OCI-LY1 (cell line): Measurements from ENCODE around the gene GPR180.

ENCODE experiments used
- H2AFZ ChIP-seq: fragments of 200-600 bp; sonication (generic), shearing (Covaris generic); 2 replicates; pipeline ENCODE4 v1.6.0; 2014; ENCODE audit warnings: antibody characterized with exemption, mild to moderate bottlenecking, low read length
- H3F3A ChIP-seq: fragments of 200-600 bp; sonication (generic), shearing (Covaris generic); 2 replicates; pipeline ENCODE4 v1.6.0; 2014; ENCODE audit warnings: mild to moderate bottlenecking, antibody characterized with exemption, low read length, moderate library complexity; ENCODE audit not compliant: insufficient read depth
- H3K27ac ChIP-seq: fragments of 200-600 bp; sonication (generic); 2 replicates; pipeline ENCODE4 v1.5.1; 2014; ENCODE audit warnings: low read length, mixed run types, mild to moderate bottlenecking, low read depth; ENCODE audit not compliant: poor library complexity, severe bottlenecking
- H3K27me3 ChIP-seq: fragments of 200-600 bp; sonication (generic); 2 replicates; pipeline ENCODE4 v1.6.0; 2014; ENCODE audit warnings: antibody characterized with exemption, mild to moderate bottlenecking, low read length, moderate library complexity; ENCODE audit not compliant: insufficient read depth
- H3K36me3 ChIP-seq: fragments of 200-600 bp; sonication (generic); 2 replicates; pipeline ENCODE4 v1.6.1; 2014; ENCODE audit warnings: mild to moderate bottlenecking, antibody characterized with exemption, low read length, moderate library complexity, mixed read lengths; ENCODE audit not compliant: insufficient read depth
- H3K4me1 ChIP-seq: fragments of 200-600 bp; sonication (generic); 2 replicates; pipeline ENCODE4 v1.5.1; 2014; ENCODE audit warnings: mild to moderate bottlenecking, low read length, moderate library complexity; ENCODE audit not compliant: insufficient read depth, severe bottlenecking
- H3K4me2 ChIP-seq: fragments of 200-600 bp; sonication (generic), shearing (Covaris generic); 2 replicates; pipeline ENCODE4 v1.6.1; 2014; ENCODE audit warnings: low read length
- H3K4me3 ChIP-seq: fragments of 200-600 bp; sonication (generic); 2 replicates; pipeline ENCODE4 v1.5.1; 2014; ENCODE audit warnings: low read length, low read depth, mild to moderate bottlenecking, mixed read lengths; ENCODE audit not compliant: poor library complexity, severe bottlenecking
- H3K79me2 ChIP-seq: fragments of 200-600 bp; shearing (Covaris generic); 2 replicates; pipeline ENCODE4 v1.6.1; 2016; ENCODE audit warnings: mixed run types, low read length, mixed read lengths; ENCODE audit not compliant: insufficient read depth
- H3K9ac ChIP-seq: fragments of 200-600 bp; sonication (generic), shearing (Covaris generic); 2 replicates; pipeline ENCODE4 v1.6.1; 2014; ENCODE audit warnings: mild to moderate bottlenecking, low read length, mixed read lengths
- H3K9me2 ChIP-seq: fragments of 200-600 bp; sonication (generic), shearing (Covaris generic); 2 replicates; pipeline ENCODE4 v1.6.1; 2014; ENCODE audit warnings: low read depth, mild to moderate bottlenecking, low read length, mixed read lengths
- H3K9me3 ChIP-seq: fragments of 200-600 bp; shearing (Covaris generic); 2 replicates; pipeline ENCODE4 v1.6.1; 2014; ENCODE audit warnings: low read length, mixed read lengths
- H4K20me1 ChIP-seq: fragments of 200-600 bp; sonication (generic), shearing (Covaris generic); 2 replicates; pipeline ENCODE4 v1.6.0; 2016; ENCODE audit warnings: mild to moderate bottlenecking, low read length; ENCODE audit not compliant: insufficient read depth
- CTCF ChIP-seq: fragments of 200-600 bp; sonication (generic), shearing (Covaris generic); IDR thresholded peaks from 2 replicates; pipeline ENCODE4 v1.5.1; 2017; ENCODE audit warnings: mild to moderate bottlenecking, antibody characterized with exemption, low read length, moderate library complexity, mixed read lengths
- EZH2 ChIP-seq: fragments of 200-600 bp; sonication (generic), shearing (Covaris generic); IDR thresholded peaks from 2 replicates; pipeline ENCODE4 v1.8.0; 2017; ENCODE audit warnings: borderline replicate concordance, mixed run types, mild to moderate bottlenecking, antibody characterized with exemption, low read length, moderate library complexity, mixed read lengths

The GPR180 gene

DNA sequence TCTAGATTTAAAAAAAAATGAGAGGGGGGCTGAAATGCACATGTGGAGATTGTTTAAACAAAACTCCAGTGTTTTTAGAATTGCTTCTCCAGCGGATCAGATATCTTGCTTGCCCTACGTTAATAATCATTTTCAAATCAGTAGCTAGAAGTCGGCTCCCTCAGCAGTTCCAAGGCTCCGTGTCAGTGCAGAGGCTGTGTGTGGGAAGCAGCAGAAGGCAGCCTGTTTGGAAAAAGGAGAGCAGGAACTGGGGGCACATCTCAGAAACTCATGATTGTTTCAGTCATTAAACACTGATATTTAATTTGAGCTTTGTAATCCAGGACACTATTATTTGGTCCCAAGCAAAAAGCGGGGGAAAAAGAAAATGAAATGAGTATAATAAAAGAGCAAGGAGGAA, 59.7 kb downstream of the GPR180 start:
- Histone ChIP-seq H4K20me1 (no peaks in the 10 kb centered on the region), H3K27me3 (peaks cover 5% of the 10 kb centered on the region; the same call in 1 of the 2 replicates), H3K27ac (no peak overlapping the region), H3K4me2 (no peak overlapping the region), H2AFZ (no peak overlapping the region), H3K4me3 (no peak overlapping the region), H3K9me3 (no peaks in the 10 kb centered on the region), H3F3A (no peaks in the 10 kb centered on the region), H3K79me2 (no peaks in the 10 kb centered on the region), H3K4me1 (no peaks in the 10 kb centered on the region), H3K9me2 (no peaks in the 10 kb centered on the region), H3K9ac (no peak overlapping the region), H3K36me3 (no peaks in the 10 kb centered on the region)
- TF ChIP-seq EZH2, result no peak
- TF ChIP-seq CTCF, result no peak

DNA sequence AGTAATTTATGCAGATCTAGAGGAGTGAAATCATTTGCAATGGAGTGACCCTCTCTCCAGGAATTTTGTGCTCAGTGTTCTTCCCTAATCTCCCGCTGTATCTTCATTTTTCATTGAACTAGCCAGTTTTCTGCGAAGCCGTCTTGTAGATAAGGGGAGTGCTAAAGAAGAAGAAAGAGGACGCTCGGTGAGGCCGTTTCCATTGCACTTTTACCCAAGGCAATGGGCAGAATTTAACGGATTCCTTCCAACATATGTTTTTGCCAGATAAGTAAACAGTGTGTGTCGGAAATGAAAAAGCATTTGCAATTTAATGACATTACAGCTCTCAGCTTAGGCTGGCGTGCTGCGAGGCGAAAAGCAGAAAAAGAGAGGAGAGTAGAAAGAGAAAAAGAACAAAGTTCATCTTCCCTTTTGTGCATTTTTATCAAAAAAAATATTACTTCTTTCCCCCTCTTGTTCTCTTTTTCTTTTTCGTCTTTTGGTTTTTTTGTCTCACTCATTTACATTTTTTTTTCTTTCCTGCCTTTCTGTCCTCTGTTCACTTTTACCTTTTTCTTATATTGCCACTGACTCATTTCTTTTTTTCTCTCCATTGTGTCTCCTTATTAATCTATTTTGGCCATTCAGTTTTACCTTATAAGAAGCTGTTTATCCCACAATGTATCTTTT, 60.8 kb downstream of the GPR180 start:
- Histone ChIP-seq H3K9ac (no peak overlapping the region), H3K79me2 (no peaks in the 10 kb centered on the region), H3K4me2 (no peak overlapping the region), H3K27ac (no peak overlapping the region), H3K4me3 (no peak overlapping the region), H3K9me2 (no peaks in the 10 kb centered on the region), H3F3A (no peaks in the 10 kb centered on the region), H3K4me1 (no peaks in the 10 kb centered on the region), H2AFZ (no peak overlapping the region), H4K20me1 (no peaks in the 10 kb centered on the region), H3K27me3 (peaks cover 5% of the 10 kb centered on the region; the same call in 1 of the 2 replicates), H3K9me3 (no peaks in the 10 kb centered on the region), H3K36me3 (no peaks in the 10 kb centered on the region)
- TF ChIP-seq EZH2, result no peak

DNA sequence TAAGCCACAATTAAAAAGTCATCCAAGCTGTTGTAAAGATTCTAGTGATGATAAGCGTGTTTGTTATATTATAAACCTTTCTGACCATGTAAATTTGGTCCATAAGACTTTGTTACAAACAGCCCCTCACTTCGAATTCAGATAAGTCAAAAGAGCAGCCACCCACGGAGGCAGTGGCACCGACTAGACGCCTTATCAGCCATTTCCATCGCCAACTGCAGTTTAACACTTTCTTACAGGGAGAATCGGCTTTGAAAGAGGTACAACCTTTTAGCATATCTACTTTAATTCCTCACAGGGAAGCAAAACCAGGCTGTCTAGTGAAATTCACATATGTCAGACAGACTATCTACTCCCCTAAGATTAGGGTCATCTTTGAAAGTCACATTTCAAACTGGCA, 63.2 kb downstream of the GPR180 start:
- no peak overlapping the region for H3K4me3 ChIP-seq
- H3K4me2 ChIP-seq, result no peak overlapping the region
- H3K27ac ChIP-seq, result no peak overlapping the region
- no peaks in the 10 kb centered on the region for H3F3A ChIP-seq
- H2AFZ ChIP-seq, result no peak overlapping the region
- peaks cover 13% of the 10 kb centered on the region for H3K27me3 ChIP-seq
- no peaks in the 10 kb centered on the region for H3K36me3 ChIP-seq
- H3K4me1 ChIP-seq, result no peaks in the 10 kb centered on the region
- no peaks in the 10 kb centered on the region for H3K9me2 ChIP-seq
- no peaks in the 10 kb centered on the region for H4K20me1 ChIP-seq
- no peak overlapping the region for H3K9ac ChIP-seq
- no peaks in the 10 kb centered on the region; the same call in 1 of the 2 replicates for H3K9me3 ChIP-seq
- TF ChIP-seq EZH2, result no peak
- TF ChIP-seq CTCF, result no peak
- no peaks in the 10 kb centered on the region for H3K79me2 ChIP-seq

DNA sequence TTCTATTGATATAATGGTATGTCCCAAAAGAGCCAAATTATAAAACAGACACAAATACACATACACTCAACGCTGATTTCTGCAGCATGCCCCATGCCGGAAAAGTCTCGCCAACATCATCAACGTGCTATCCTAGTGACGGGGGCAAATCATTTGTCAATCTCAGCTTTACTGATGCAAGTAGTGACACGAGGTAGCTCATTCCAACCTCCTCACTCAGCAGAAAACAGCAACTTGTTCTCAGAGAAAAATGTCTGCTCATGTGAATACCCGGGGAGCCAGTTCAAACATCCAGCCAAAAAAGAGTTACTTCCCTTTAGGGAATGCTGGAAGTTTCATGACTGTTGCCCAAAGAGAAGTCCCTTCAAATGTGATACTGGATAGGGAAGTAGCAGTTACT, 64.4 kb downstream of the GPR180 start:
- no peak overlapping the region for H3K4me3 ChIP-seq
- no peaks in the 10 kb centered on the region for H3K4me1 ChIP-seq
- H3K36me3 ChIP-seq, result no peaks in the 10 kb centered on the region
- H3F3A ChIP-seq, result no peaks in the 10 kb centered on the region
- H3K27me3 ChIP-seq, result peaks cover 13% of the 10 kb centered on the region
- no peaks in the 10 kb centered on the region; the same call in 1 of the 2 replicates for H3K9me3 ChIP-seq
- no peak overlapping the region for H2AFZ ChIP-seq
- H3K4me2 ChIP-seq, result no peak overlapping the region
- no peaks in the 10 kb centered on the region for H3K9me2 ChIP-seq
- no peaks in the 10 kb centered on the region for H3K79me2 ChIP-seq
- H4K20me1 ChIP-seq, result no peaks in the 10 kb centered on the region
- no peak for TF ChIP-seq EZH2
- TF ChIP-seq CTCF, result no peak
- no peak overlapping the region for H3K27ac ChIP-seq
- no peak overlapping the region for H3K9ac ChIP-seq
